ENCODE measurements around the gene CACNB1.

DNA sequence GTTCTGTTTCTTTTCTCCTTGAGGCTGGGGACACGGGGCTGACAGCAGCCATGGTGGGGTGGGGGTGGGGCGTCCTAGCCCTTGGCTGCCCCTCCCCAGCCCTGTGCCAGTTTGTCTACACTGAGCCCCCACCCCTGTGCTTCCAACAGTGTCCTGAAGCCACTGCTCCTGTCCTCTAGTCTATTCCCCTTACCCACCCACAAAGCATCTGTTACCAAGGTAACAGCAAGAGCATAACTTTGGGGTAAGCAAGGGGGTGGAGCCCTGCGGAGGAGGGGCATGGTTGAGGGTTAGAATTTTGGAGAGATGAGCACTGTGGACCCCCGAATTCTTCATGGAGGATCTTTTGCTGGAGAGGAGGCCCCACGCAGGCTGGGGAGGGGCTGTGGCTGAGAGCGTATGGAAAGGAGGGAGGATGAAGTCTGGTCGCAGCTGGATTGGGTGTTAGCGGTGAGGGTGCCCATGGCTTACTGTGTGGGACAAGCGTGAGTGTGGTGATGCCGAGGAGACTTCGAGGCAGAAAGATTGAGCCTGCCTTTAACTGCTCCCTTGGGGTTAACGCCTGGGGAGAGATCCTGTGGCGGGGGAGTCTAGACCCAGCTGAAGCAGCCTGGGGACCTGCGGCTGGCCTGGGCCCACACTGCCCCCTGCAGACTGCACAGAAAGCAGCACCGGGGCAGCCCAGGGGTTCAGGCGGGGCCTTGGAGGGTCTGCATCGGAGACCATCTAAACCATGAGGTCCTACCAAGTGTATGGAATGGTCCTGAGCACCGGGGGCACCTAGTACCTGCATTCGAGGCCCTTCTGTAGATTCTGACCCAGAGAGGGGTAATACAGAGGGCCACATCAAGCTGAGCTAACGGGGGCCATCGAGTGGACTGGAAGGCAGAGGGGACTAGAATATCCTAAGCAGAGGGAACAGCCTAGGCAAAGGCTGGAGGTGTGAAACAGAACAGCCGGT is 34.4 kb upstream of the CACNB1 start:
- TF ChIP-seq, protein P1, sequence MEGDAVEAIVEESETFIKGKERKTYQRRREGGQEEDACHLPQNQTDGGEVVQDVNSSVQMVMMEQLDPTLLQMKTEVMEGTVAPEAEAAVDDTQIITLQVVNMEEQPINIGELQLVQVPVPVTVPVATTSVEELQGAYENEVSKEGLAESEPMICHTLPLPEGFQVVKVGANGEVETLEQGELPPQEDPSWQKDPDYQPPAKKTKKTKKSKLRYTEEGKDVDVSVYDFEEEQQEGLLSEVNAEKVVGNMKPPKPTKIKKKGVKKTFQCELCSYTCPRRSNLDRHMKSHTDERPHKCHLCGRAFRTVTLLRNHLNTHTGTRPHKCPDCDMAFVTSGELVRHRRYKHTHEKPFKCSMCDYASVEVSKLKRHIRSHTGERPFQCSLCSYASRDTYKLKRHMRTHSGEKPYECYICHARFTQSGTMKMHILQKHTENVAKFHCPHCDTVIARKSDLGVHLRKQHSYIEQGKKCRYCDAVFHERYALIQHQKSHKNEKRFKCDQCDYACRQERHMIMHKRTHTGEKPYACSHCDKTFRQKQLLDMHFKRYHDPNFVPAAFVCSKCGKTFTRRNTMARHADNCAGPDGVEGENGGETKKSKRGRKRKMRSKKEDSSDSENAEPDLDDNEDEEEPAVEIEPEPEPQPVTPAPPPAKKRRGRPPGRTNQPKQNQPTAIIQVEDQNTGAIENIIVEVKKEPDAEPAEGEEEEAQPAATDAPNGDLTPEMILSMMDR (IDR thresholded peaks at IDR 0.05), result peak in 5 of 7 experiments; percentile 26 to 70 (median 56)
- no peak for TF ChIP-seq POLR2A (IDR thresholded peaks at IDR 0.05)
- no peak for TF ChIP-seq EP300 (IDR thresholded peaks at IDR 0.05)
